Astrocyte of the spinal cord (primary cell): ENCODE data around the gene CSAD.

Source experiments
- DNase-seq: peaks from one replicate; pipeline ENCODE4 v3.0.0; 2011; ENCODE audit warnings: low read depth, low spot score
- H3K4me3 ChIP-seq: 2 replicates; pipeline ENCODE4 v1.5.1; 2011; ENCODE audit warnings: low read depth, mild to moderate bottlenecking, low read length, moderate library complexity
- CTCF ChIP-seq: IDR thresholded peaks from 2 replicates; pipeline ENCODE4 v1.5.1; 2012; ENCODE audit warnings: low read depth, mild to moderate bottlenecking, low read length, inconsistent platforms
- in situ Hi-C: cut with HindIII; loops from 2 replicates; pipeline ENCODE4 v1.10.0; 2017; ENCODE audit warnings: low sequenced_read_pairs

The CSAD gene

GRCh38 chr12:53200107-53200457 is 19.4 kb upstream of the CSAD start:
- no peak for TF ChIP-seq CTCF
- H3K4me3 ChIP-seq, result no peak overlapping the region
- no peak for DNase-seq

GRCh38 chr12:53199700-53200099 is 19.0 kb upstream of the CSAD start:
- no peak for DNase-seq
- no peak for TF ChIP-seq CTCF
- H3K4me3 ChIP-seq, result no peak overlapping the region
- in situ Hi-C loops, result no loop called here

More at GRCh38 chr12:53200107-53200457, 19.4 kb upstream of the CSAD start:
- in situ Hi-C loops, result no loop called here

GRCh38 chr12:53198486-53199110 is 17.9 kb upstream of the CSAD start:
- no peak overlapping the region for H3K4me3 ChIP-seq

GRCh38 chr12:53197011-53197640 is 16.4 kb upstream of the CSAD start:
- no peak for TF ChIP-seq CTCF
- in situ Hi-C loops, result no loop called here
- no peak for DNase-seq
- H3K4me3 ChIP-seq, result no peak overlapping the region

More at GRCh38 chr12:53198486-53199110, 17.9 kb upstream of the CSAD start:
- in situ Hi-C loops, result no loop called here
- DNase-seq, result no peak
- TF ChIP-seq CTCF, result no peak

GRCh38 chr12:53196486-53196885 is 15.8 kb upstream of the CSAD start:
- in situ Hi-C loops, result no loop called here
- no peak overlapping the region for H3K4me3 ChIP-seq
- DNase-seq, result no peak
- TF ChIP-seq CTCF, result no peak

- in situ Hi-C loops, result no loop called here
- no peak overlapping the region for H3K4me3 ChIP-seq
- TF ChIP-seq CTCF, result no peak
These were observed 15.0 kb upstream of the CSAD start for GRCh38 chr12:53195516-53196420.

More at GRCh38 chr12:53195516-53196420, 15.0 kb upstream of the CSAD start:
- no peak for DNase-seq
